GM18507 (cell line): ENCODE results near the gene PERP.

Experiments used
- DNase-seq: peaks from one replicate; pipeline ENCODE4 v3.0.0; 2011; ENCODE audit warnings: low read depth; ENCODE audit not compliant: insufficient read length; ENCODE audit errors: extremely low spot score
- FAIRE-seq: peaks from 2 replicates; lab custom pipeline; 2011; peaks lifted over from hg19 to GRCh38; lab: Jason Lieb, UNC

The PERP gene

DNA sequence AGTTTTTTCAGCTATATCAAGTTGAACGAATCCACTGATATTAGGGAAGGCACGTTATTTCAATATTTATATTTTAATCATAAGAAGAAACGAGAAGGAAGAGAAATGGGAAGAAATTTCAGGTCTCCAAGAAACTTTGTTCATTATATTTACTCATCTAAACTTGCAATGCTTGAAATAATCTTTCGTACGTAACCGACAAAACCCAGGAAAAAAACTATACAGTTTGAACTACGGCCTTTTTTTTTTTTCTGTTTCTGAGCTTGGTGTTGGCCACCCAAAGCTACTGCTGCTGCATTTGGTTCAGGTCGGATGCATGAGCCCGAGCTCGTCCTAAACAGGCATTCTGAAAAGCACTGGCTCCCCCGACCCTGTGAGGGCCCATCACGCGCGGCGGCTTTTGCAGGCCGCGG, 548 bp downstream of the PERP start:
- no peak for FAIRE-seq

DNA sequence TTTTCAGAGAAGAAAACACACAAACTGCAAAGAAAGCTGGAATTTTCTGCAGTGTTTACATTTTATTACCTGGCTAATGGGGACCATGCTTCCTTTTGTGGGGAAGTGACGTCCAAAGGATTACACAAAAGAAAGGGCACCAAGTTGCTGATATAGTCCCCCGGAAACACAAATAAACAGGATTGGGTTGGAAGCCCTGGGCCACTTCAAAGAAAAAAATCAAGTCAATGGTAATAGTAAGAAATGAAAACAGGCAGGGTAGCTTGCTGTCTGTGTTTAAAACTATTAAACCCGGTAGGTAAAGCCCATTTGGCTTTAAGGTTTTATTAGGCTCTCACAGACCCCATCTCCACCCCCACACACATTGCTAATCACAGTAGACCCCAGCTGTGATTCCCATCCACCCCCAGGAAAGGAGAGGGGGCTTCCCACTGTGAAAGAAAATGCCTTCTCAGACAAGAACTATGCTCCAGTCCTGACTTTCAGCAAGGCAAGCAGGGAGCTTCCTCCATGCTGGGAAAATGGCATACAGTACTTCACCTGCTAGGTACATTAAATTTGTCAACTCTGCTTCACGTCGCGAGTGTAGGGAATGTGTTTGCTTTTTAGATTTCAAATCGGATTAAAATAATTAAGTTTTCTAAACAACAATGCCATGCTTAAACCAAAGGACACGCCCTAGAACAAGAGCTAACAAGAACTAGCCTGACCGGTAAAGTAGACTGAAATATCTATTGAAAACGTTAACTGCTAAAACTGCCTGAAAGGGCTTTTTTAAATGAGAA, 1.1 kb downstream of the PERP start:
- no peak for DNase-seq
- no peak for FAIRE-seq

More for the DNA sequence above, 548 bp downstream of the PERP start:
- no peak for DNase-seq

DNA sequence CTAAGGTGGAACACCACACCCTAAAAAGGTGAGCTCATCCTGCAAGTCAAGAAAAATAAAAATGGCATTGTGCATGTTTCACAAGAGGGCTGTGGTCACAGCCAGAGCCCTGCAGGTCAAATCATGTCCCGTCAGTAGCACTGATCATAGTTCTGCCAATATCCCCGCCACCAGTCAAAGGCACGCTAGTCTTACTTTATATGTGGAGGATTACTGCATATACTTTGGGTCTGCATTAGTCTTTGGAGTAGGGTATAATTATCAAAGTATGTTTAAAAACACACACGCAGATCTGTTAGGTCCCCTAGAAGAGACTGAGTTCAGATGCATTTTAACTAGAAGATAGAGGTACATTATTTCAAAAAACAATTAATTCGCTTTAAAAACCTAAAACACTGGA, 1.8 kb downstream of the PERP start:
- DNase-seq = no peak
- FAIRE-seq = no peak

DNA sequence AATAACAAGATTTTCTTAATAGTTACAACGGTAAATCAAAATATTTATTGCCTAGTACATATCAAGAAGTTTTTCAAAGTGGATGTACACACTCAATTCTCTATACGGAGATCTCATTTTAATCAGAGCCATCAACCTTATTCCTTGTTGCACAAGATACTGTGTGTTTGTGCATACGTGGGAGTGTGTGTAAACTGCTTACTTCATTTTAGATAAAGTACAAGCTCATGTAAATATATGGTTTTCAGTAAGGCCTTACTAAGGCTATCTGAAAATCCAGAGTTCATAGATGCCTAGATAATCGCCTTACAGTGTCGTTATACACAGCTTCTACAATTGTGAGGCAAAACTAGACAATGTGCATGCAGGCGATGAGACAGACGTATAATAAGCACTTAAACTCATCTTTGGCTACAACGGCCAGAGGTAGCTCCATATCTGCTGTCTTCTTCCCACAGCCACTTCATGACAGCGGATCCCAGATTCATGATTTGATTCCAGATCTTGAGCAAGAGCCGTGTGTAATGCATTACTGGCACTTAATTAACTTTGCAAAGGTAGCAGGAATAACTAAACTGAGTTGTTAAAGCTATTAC, 2.5 kb downstream of the PERP start:
- no peak for DNase-seq
- no peak for FAIRE-seq

DNA sequence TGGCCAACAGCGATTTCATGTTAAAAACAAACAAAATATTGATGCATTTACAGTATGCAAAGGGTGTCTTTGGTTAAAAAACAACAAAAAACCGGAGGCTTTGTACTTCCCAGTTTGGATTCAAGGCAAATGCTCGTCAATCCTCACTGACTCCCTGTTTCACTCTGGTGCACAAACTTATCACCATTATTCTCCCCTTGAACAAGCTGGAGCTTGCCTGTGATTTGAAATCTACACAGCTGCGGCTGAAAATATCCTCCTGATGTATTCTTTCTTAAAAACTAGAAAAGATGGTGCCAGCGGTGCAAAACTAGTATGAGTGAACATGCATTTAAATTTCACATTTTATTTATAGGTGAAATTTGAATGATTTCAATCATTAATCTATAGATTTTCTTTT, 3.3 kb downstream of the PERP start:
- no peak for DNase-seq

DNA sequence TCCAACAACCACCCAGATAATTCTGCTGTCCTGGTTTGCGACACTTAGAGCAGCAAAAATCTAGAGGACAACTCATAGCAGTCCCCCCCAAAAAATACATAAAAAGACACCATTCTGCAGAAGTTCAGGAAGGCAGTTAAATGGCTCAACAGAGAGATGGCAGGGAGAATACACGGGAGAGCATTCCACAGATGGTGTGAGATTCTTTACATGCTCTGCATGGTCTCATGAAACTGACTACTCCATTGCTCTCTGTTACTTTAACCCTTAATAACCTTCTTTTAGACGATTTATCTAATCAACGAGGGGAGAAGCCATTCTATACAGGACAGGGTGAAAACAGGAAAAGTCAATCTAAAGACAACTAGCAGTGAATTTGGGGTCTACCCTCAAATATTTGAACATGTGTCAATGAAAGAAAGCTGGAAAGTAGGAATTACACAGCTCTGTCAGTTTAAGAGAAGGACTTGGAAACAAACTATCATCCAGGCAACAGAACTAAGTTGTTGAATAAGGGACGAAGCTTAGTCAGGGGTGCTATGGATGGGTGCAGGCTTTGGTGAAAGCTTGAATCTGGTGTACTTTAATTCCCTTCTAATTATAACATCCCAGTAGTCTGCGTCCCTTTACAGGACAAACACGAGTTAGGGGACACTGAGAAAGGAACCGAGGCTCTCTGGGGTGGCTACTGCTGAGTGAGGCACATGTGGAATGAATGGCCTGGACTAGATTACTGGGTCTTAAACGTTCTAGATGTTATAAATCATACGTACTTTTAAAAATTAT, 5.1 kb downstream of the PERP start:
- DNase-seq (no peak), FAIRE-seq (no peak)

More for the DNA sequence above, 3.3 kb downstream of the PERP start:
- no peak for FAIRE-seq

DNA sequence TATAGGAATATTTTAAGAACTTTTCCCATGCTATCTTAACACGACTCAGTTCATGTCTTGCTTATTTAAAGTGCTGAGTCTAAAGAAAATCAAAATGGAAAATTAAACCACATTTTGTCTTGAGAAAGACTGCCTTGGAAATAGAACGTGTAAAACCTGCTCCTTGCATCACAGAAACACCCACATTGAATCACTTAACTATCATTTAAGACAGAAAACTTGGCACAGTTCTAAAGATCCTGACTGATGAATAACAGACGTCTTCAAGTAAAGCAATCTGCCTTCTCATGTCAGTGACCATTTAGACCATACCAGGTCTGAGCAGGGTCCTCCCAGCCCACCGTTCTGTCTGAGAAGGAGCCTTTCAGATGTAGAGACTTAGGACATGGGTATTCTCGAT, 7.4 kb downstream of the PERP start:
- FAIRE-seq (no peak), DNase-seq (no peak)

DNA sequence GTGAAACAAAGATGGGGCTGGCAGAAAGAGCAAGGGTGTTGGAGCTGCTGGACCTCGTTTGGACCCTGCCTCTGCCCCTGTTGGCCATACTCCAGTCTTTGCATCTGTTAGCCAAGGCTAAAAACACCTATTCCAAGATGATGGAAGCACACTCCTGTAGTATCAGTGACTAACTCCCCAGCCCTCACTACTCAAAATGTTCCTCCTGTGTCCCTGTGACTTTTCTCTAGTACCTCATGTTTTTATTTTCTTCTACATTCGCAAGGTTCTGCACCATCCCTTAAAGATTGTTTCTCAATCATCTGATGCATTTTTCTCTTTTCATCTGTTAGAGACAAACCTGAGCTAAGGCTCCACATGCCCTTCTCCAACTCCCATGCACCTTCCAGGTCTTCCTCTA, 8.9 kb downstream of the PERP start:
- DNase-seq = no peak
- FAIRE-seq = no peak

DNA sequence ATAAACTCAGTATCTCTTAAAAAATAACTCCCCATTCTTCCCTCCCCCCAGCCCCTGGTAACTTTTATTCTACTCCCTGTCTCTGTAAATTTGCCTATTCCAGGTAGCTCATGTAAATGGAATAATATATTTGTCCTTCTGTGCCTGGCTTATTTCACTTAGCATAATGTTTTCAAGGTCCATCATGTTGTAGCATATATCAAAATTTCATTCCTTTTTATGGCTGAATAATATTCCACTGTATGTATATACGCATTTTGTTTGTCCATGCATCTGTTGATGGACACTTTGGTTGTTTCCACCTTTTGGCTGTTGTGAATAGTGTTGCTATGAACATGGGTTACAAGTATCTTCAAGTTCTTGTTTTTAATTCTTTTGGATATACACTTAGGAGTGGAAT, 13.0 kb downstream of the PERP start:
- DNase-seq (no peak), FAIRE-seq (no peak)

DNA sequence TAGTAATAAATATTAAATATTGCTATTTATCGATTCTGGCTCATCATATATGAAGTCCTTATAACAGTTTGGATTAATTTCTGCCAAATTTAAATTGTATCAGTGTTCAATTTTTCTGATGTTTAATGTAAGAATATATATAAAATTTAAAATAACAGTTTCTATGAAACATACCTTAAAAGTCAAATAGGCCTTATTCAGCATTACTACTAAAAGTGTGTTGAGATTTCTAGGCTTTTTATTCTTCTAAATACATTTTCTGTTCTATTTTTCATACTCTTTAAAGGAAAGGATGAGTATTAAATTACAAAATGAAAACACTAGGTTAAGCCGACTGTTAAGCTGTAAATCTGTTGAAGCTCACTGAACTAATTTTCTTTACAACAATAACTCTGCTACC, 13.6 kb downstream of the PERP start:
- no peak for DNase-seq
- no peak for FAIRE-seq

DNA sequence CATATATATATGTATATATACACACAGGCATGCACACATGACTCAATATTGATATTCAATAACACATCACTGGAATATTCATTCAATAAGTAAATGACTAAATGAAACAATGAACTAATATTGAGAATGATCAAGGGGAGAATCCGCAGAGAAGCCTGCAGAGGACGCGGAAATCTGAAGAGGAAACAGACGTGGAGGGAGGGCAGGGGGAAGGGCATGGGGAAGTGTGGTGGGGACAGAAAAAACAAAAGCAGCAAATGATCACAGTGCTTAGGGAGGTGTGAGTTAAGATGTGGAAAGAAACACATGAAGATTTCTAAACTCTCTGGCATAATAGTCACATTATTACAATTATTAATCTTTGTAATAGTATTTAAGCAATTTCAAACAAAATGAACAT, 14.5 kb downstream of the PERP start:
- FAIRE-seq = no peak
- no peak for DNase-seq

DNA sequence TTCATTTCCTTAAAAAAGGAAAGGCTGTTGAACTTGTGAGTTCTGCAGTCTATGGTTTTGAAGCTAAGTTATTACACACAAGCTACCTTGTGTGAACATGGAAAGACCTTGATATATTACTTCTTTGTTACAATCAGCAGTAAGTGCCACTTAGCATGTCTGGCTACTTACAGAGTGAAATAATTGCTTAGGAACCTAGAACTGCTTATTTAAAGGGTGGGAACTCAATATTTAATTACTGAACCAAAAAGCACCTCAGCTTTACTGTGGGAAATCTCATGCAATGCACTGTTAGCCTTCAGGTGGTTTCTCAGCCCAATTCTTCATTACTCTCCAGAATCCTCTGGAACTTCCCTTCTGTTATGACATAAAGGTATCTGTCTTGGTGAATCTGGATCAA, 17.9 kb downstream of the PERP start:
- no peak for FAIRE-seq

DNA sequence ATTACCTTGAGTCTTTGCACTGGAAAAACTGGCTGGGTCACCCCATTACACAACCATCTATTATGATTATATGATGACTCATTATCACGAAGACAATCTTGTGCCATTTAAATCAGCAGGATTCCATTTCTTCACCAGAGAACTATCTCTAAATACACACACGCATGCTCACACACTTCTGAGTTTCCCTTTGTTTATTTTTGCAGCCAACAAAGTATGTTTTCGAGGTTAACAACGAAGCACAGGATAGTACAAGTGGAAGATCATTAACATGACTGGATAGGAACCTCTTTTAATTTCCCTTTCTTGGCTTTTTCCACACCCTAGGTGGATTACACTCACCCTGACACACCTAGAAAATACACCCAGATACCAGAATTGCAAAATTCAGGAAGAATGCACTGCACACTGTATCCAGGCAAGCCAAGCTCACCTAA, 18.9 kb downstream of the PERP start:
- no peak for FAIRE-seq
- DNase-seq = no peak

More for the DNA sequence above, 17.9 kb downstream of the PERP start:
- DNase-seq = no peak

DNA sequence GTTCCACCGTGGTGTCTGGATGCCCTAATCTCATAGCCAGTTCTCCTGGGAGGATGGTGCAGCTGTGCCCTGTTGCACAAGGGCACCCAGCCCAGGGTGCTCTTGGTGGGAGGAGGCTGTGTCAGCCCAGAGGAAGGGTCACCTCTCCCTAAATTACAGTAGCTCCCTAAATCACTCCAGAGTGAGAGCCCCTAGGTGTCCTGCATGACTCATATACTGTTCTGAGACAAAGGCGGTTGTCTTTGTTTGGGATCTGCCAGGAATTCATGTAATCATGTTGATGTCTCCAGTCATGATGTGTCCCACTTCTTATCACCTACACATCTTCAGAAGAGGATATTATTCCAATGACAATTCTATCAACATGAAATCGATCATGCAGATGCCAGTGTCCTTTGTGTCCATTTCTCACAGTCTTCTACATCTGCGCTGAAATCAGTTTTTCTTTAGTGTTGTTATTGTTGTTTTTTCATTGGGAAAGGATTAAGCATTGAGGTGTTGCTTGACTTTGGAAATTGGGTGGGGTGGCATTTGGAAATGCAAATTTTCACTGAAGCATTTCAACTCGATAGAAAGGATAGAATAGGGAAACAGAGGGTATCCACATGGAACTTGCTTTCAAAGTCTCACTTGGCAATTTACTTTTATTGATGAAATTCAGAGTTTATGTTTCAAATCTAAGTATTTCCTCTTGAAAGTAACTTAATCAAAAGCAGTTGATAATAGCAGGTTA, 19.5 kb downstream of the PERP start:
- no peak for DNase-seq
- FAIRE-seq = no peak

DNA sequence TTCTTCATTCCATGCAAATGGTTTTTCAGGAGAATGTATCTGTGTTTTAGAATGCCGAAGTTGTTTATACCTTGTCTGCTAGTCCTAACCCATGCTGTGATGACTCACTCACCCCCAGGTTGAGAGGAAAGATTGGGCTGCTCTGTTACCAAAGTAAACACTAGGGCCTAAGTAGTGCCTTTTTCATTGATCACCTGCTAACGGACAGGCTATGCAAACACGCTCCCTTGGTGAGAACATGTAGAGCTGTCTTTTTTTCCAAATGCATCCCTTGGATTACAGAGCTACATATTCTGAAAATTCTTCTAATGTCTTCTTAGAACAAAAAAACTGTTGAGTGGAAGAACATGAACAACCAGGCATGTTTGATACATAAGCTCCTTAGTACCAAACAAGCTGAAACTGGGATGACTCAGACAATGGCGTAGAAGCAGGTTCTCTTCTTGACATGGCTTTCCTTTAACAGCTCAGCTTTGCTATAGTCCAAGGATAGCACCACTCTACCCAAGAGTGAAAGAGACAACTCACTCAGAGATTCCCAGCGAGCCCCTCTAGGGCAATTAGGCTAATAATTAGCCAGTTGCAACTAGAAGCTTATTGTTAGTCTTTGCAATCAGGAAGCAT, 20.5 kb downstream of the PERP start:
- DNase-seq = no peak
- FAIRE-seq = no peak

DNA sequence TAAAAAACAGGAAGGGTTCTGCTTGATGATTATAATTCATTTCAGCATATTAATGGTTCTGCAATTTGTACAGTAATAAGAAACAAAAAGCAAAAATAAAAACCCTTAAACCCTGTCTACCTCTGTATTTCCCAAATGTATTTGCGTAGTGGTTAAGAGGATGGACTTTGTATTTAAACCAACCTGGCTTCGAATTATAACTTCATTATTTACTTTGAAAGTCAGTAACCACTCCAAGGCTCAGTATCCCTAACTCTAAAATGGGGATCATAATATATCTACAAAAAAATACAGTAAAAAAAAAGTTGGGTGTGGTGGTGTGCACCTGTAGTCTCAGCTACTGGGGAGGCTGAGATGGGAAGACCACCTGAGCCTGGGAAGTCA, 21.4 kb downstream of the PERP start:
- FAIRE-seq = no peak

DNA sequence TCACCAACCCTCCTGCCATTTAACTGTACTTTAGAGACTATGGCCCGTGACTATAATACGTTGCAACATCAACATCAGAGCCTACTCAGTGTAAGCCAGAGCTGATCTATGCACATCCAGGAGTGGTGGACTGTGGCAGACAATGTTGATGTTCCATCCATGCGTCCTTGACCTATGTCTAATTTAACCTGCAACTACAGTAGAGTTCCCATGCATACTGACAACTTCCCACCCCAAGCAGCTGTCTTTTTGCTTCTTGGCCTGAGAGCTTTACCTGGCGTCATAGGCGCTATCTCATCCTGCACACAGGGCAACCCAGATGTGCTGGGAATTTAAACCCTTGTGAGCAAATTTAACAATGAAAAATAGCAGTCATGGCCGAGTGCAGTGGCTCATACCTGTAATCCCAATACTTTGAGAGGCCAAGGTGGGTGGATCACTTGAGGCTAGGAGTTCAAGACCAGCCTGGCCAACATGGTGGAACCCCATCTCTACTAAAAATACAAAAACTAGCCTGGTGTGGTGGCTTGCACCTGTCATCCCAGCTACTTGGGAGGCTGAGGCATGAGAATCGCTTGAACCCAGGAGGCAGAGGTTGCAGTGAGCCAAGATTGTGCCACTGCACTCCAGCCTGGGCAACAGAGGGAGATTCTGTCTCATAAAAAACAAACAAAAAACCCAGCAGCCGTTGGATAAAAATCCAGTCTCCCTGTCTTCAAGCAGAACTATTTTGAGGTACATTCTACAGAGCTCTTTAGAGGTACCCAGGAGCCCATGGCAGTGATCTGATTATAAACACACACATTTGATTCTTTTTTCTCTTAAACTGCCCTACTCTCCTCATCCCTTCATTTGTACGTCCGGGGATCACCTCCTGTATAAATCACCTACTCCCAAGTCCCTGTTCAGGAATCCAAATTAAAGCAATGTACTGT, 22.0 kb downstream of the PERP start:
- DNase-seq = no peak
- FAIRE-seq = no peak

More for the DNA sequence above, 21.4 kb downstream of the PERP start:
- DNase-seq = no peak

DNA sequence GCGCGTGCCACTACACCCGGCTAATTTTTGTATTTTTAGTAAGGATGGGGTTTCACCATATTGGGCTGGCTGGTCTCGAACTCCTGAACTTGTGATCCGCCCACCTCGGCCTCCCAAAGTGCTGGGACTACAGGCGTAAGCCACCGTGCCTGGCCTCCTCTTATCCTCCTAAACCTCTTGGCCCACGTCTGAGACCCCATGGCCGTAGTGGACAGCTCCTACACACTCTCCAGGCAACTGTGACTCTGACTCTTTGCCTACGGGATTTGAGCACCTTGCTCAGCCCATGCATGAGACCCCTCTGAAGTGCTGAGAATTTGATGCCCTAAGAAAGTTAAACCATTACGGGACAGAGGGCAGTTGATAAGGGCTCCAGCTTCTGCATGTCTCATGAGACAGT, 25.0 kb downstream of the PERP start:
- DNase-seq = no peak
- FAIRE-seq = no peak
